ENCODE measurements around the gene CST6. TPM values are rescaled to one million over a fixed set of nuclear protein-coding genes. Genes with fewer than 3 reads are reported as not detected.

CST6 gene
- total and polyA plus RNA-seq, 2 of the 13 experiments (the other 11 are each of a cell fraction or from before 2014, with no cell fraction given), result not detected

- DNase-seq (ENCODE audit: low spot score) (peak; percentile 45), ATAC-seq (peak; percentile 82), FAIRE-seq (no peak)
- Histone ChIP-seq H3K36me3 (replicated peaks in 1 of 2; ENCODE audit: control insufficient read depth in 1 of 2, insufficient read depth in 2 of 2, low read length in 2 of 2) (no peaks in the 10 kb centered on the region), H3K4me1 (ENCODE audit: insufficient read depth, low read length) (peaks cover 21% of the 10 kb centered on the region), H3K4me3 (replicated peaks in 1 of 3; ENCODE audit: insufficient read depth in 1 of 3, low read depth in 2 of 3, low read length in 3 of 3) (peak overlapping the region; percentile 39 to 72 (median 46); a peak in 5 of 6 replicates), H3K79me2 (ENCODE audit: insufficient read depth, low read length) (no peaks in the 10 kb centered on the region), H3K9ac (ENCODE audit: insufficient read depth, low read depth, low read length) (peak overlapping the region; percentile 64; the same call in 1 of the 2 replicates), H3K4me2 (ENCODE audit: low read depth, low read length) (peak overlapping the region; percentile 94), H4K20me1 (ENCODE audit: insufficient read depth, low read length) (no peaks in the 10 kb centered on the region), H3K27me3 (ENCODE audit: control insufficient read depth in 1 of 2, insufficient read depth in 2 of 2, low read length in 2 of 2) (peaks cover 5 to 28% of the 10 kb centered on the region in 2 experiments; a peak in 3 of 5 replicates), H3K27ac (ENCODE audit: extremely low read length, insufficient read depth, low read length) (no peak overlapping the region), H3K9me3 (ENCODE audit: low read length) (no peaks in the 10 kb centered on the region), H2AFZ (ENCODE audit: low read length) (peak overlapping the region; percentile 86)
- no TSS peak for BruUV-seq (replicated peaks)
- CTCF ChIA-PET (ENCODE audit: low intra/inter-chr PET ratio, low total read pairs), result interaction anchor here (1.2 to 1.5 kb wide), 2 partner anchors 22 to 25 kb away, joined by 4 to 8 read pairs; no protein-coding TSS in a partner anchor
- in situ Hi-C loops (cut with HindIII; ENCODE audit: extremely low pct_ligation_motif_present, low pct_unique_long_range_greater_than_20kb), result no loop called here
- POLR2A ChIA-PET, result interaction anchor here (0.9 to 1.3 kb wide), 4 partner anchors 14 to 30 kb away, joined by 3 to 5 read pairs (median 4); partner anchors contain the start of genes BANF1, EIF1AD and SF3B2
- WGBS (ENCODE audit: low lambda C conversion rate), result 1% methylated on average over 13 of the region's 46 CpGs
- intact Hi-C loops (cut with micrococcal nuclease; ENCODE audit: unreplicated experiment), result no loop called here
- TF ChIP-seq KLF11 (CRISPR knock-in tag; IDR thresholded peaks at IDR 0.05), result no peak
- TF ChIP-seq TEAD2 (CRISPR knock-in tag; IDR thresholded peaks at IDR 0.05), result peak; percentile 28; the same call in 1 of the 2 replicates
- TF ChIP-seq KIAA2018 (CRISPR knock-in tag; IDR thresholded peaks at IDR 0.05; ENCODE audit: borderline replicate concordance), result no peak
- 0 out of 2 replicates have a peak, but pooled peaks have one; percentile 50 for TF ChIP-seq ZNF256 (CRISPR knock-in tag; conservative IDR thresholded peaks at IDR 0.05)
- TF ChIP-seq NFAT5 (CRISPR knock-in tag; IDR thresholded peaks at IDR 0.05), result 0 out of 2 replicates have a peak, but pooled peaks have one; percentile 25
- 0 out of 2 replicates have a peak, but pooled peaks have one; percentile 23 for TF ChIP-seq IRF2 (CRISPR knock-in tag; IDR thresholded peaks at IDR 0.05)
- peak; percentile 65; the same call in 1 of the 2 replicates for TF ChIP-seq NRL (CRISPR knock-in tag; IDR thresholded peaks at IDR 0.05; ENCODE audit: borderline replicate concordance)
- 0 out of 2 replicates have a peak, but pooled peaks have one; percentile 45 for TF ChIP-seq GLI4 (CRISPR knock-in tag; IDR thresholded peaks at IDR 0.05; ENCODE audit: borderline replicate concordance)
- TF ChIP-seq ATAD3A (CRISPR knock-in tag; IDR thresholded peaks at IDR 0.05), result no peak
These were observed 10.8 kb downstream of the CST6 start for GRCh38 chr11:66022401-66023185.

Data from HepG2 (cell line).